ENCODE measurements around the gene SPRN.

GRCh38 chr10:133422807-133423771 lies 1.3 kb downstream of the SPRN start:
- TF ChIP-seq GATA2 (IDR thresholded peaks at IDR 0.05; ENCODE audit: low read depth, low read length): no peak
- no peak for TF ChIP-seq GATA3 (IDR thresholded peaks at IDR 0.05; ENCODE audit: low read depth, low read length)

Measured in SH-SY5Y (cell line).